GM18909 (cell line): ENCODE data around the gene RABEP2.
"Not testable (repeated sequence)": the region's sequence is repeated elsewhere in the genome, so short reads cannot be mapped to it uniquely, and the experiment has no call there.

ENCODE experiments used
- ATAC-seq: cut with Tn5 transposase; IDR thresholded peaks from one replicate; pipeline ENCODE4 v1.9.1; 2021; ENCODE audit warnings: mild to moderate bottlenecking; ENCODE audit not compliant: unreplicated experiment, poor library complexity

RABEP2 gene, protein sequence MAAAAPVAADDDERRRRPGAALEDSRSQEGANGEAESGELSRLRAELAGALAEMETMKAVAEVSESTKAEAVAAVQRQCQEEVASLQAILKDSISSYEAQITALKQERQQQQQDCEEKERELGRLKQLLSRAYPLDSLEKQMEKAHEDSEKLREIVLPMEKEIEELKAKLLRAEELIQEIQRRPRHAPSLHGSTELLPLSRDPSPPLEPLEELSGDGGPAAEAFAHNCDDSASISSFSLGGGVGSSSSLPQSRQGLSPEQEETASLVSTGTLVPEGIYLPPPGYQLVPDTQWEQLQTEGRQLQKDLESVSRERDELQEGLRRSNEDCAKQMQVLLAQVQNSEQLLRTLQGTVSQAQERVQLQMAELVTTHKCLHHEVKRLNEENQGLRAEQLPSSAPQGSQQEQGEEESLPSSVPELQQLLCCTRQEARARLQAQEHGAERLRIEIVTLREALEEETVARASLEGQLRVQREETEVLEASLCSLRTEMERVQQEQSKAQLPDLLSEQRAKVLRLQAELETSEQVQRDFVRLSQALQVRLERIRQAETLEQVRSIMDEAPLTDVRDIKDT

DNA sequence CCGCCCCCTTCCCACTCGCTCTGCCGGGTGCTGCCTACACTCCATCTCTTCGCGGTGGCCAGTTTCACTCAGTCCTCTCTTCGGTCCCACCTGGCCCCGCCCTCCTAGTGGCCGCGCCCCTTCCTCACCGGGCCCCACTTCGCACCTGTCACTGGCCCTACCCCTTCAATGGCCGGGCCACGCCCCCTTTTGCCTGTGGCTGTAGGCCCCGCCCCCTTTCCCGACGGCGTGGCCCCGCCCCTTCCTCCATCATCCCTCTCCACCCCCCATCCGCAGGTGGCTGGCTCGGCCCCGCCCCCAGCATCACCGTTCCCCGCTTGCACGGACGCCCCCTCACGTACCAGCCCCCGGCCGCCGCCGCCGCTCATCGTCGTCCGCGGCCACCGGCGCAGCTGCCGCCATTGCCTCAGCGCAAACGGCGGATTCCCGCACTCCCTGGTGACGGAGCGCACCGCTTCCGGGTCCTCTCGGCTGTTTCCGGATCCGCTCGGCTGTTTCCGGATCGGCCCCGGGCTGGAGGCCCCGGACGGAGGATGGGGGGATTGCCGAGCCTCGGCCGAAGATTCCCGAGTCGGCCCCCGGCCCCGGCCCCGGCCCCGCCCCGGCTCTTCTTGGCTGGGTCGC is at the start of gene RABEP2:
Gene RABEP2 (minus strand): TSS at position 477 of the 624 bp plus-strand sequence. CDS start 75 bp downstream, at position 402.
- peak; percentile 64 for ATAC-seq

DNA sequence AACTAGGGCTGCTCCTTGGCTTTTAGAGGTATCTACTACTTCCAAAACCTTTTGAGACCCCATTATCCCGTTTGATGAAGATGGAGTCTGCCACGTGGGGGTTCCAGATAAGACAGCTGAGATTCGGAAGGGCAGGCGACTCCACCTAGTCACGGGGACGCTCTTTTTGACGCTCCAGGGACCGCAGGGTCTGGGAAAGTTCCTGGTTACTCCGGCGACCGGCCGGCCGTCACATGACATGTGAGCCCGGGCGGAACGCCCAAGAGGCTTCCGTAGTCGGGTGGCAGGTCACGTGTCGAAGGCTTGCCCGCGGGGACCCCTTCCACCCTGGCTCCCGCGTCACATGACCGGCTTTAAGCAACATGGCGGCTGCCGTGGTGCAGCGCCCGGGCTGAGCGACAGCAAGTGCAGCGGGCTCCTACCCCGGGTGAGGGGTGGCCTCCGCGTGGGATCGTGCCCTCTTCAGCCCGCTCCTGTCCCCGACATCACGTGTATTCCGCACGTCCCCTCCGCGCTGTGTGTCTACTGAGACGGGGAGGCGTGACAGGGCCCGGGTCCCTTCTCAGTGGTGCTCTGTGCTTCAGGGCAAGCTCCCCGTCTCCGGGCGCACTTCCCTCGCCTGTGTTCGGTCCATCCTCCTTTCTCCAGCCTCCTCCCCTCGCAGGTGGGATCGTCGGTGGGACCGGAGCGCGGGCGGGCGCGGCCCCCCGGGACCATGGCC is 49.6 kb upstream of the RABEP2 start, which contains the start of gene SPNS1:
Gene SPNS1 (plus strand): TSS at position 342 of the 721 bp plus-strand sequence. CDS start 374 bp downstream, at position 716.
- peak; percentile 91 for ATAC-seq

DNA sequence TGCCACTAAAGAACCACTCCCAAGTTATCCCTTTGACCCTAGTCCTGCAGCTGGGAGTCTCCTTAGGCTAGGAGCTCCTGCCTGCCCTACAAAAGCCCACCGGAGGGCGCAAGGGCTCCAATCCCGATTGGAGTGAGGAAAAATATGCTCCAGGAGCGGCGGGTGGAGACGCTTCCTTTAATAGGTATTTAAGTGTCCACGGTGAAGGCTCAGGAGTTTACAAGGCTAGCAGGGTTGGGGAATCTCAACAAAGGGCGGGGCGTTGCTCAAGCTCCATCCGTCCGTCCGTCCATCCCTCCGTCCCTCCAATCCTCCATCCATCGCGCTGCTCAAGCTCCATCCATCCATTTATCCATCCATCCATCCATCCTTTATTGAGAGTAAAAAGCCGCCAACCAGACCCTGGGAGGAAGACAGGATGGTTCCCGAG is 49.0 kb upstream of the RABEP2 start:
- ATAC-seq = peak; percentile 17

DNA sequence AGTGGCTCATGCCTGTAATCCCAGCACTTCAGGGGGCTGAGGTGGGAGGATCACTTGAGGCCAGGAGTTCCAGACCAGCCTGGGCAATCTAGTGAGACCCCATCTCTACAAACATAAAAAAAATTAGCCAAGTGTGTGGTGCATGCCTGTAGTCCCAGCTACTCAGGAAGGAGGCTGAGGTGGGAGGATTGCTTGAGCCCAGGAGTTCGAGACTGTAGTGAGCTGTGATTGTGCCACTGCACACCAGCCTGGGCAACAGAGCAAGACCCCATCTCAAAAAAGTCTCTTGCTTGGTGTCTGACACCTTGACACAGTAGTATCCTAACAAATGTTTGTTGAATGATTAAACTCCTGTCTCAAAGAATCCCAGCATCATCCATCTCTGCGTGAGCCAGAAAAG is 44.7 kb upstream of the RABEP2 start:
- not testable (repeated sequence) for ATAC-seq

DNA sequence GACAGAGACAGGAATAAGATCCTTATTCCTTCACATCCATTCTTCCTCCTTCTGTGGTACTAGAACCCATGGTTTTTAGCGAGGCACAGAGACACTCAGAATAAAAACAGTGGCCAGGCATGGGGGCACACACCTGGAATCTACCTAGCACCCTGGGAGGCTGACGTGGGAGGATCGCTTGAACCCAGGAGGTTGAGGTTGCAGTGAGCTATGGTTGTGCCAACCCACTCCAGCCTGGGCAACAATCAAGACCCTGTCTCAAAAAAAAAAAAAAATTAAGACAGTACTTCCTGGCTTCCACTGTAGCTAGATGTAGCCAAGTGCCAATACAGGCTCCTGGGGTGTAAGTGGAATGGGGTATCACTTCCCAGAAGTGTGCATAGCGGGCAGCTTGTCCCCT is 42.1 kb upstream of the RABEP2 start:
- ATAC-seq = no peak

DNA sequence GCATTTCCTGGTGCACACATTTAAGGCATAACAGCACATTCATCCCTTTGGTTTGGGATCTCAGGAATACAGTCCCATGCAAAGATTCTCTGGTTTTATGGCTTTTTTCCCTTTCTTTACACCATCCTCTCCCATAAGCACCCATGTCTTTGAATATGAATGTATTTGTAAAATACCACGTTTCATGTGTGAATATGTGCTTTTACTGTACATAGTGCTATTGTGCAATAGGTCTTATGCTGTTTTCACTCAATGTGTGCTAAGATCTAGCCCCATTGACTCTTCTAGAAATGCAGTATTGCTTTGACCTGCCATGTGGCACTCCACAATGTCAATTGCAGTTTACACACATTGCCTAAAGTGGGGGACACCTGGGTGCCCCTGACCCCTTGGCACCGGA is 39.5 kb upstream of the RABEP2 start:
- no peak for ATAC-seq

DNA sequence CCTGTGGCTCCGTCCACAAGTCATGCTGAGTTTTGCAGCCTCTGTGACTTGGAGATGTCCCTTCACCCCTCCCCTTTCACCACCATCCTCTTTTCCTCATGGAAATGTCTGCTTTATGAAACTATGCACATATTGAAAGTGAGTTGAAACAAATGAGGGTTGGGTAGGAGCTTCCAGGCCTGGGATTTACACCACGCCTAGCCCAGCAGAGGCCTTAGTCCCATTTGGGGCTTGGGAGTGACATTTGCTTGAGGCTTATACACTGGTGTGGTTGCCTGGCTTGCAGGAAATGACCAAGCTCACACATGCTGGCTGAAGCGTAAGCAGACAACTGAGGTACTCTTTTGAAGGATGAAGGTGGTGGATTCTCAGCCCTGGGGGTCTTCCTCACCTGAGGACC is 39.0 kb upstream of the RABEP2 start:
- ATAC-seq = no peak

DNA sequence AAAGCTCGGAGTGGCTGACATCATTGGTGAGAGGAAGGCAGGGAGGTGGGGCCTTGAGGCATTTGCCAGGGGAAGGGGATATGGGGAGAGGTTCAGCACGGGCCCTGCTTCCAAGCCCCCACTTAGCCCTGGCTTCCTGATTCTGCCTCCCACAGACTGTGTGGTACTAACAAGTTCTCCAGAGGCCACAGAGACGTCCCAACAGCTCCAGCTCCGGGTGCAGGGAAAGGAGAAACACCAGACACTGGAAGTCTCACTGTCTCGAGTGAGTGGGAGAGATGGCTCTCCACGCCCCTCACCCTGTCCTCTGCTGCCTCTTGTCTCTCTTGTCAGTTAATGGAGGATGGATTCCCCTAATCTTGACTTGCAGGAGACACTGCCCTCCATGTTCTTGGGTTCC is 33.8 kb upstream of the RABEP2 start:
- no peak for ATAC-seq

DNA sequence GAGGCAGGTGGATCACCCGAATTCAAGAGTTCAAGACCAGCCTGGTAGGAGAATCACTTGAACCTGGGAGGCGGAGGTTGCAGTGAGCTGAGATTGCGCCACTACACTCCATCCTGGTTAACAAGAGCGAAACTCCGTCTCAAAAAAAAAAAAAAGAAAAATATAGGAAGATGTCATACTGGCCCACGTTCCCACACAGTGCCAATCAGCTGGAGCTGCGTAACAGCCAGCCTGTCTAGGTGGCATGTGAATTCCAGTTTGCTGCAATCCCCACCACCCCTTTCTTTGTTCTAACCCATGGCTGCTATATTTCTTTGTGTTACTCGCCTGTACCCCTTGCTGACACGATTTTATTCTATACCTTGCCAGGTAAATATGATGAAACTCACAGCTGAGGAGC is 33.2 kb upstream of the RABEP2 start:
- ATAC-seq = no peak

DNA sequence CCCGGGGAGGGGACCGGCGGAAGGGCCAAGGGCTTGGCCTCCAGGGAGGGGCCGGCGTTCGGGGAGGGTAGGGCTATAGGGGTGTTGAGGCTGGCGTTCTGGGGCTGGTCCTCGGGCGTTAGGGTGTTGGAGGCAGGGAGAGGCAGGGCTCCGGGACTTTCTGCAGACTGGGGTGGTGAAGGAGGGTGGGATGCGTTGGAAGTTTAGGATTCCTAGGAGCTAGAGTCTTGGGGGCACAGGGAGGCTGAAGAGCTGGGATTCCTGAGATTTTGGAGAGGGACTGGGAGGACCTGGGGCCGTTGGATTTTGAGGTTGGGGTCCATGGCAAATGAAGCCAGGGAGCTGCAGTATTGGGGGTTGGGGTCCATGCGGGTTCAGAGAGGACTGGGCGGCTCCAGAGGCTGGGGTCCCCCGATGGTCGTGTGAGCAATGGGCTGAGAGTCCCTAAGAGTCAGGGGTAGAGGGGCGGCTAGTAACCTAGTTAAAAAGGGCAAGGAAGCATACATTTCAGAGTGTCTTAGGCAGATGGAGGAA is 26.4 kb upstream of the RABEP2 start:
- ATAC-seq = no peak

DNA sequence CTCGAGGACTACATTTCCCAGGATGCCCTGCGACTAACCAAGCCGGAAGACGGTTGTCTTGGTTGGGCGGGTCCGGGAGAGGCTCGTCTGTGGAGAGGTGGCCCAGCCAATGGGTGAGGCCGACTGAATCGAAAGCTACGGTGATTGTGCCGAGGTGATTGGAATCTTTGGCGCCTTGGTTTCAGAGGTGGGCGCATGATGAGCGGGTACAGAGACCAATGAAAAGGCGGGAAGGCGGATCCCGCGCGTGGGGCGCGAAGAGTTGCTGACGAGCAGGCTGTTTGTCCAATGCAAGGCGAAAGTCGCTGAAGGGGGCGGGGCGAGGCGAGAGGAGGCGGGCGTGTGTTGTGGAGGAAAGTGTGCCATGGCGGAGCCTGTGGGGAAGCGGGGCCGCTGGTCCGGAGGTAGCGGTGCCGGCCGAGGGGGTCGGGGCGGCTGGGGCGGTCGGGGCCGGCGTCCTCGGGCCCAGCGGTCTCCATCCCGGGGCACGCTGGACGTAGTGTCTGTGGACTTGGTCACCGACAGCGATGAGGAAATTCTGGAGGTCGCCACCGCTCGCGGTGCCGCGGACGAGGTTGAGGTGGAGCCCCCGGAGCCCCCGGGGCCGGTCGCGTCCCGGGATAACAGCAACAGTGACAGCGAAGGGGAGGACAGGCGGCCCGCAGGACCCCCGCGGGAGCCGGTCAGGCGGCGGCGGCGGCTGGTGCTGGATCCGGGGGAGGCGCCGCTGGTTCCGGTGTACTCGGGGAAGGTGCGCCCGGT is 25.8 kb upstream of the RABEP2 start, which contains the start of gene NFATC2IP:
Gene NFATC2IP (plus strand): TSS at position 290 of the 762 bp plus-strand sequence. CDS start 75 bp downstream, at position 365.
- peak; percentile 95 for ATAC-seq

DNA sequence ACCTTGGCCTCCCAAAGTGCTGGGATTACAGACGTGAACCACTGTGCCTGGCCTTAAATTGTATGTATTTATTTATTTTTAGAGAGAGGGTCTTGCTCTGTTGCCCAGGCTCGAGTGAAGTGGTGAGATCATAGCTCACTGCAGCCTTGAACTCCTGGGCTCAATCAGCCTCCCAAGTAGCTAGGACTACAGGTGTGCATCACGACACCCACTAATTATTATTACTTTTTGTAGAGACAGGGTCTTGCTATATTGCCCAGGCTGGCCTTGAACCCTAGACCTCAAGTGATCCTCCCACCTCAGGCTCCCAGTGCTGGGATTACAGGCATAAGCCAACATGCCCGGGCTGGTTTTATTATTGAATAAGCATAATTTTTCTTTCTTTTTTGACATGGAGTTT is 21.6 kb upstream of the RABEP2 start:
- ATAC-seq = no peak

DNA sequence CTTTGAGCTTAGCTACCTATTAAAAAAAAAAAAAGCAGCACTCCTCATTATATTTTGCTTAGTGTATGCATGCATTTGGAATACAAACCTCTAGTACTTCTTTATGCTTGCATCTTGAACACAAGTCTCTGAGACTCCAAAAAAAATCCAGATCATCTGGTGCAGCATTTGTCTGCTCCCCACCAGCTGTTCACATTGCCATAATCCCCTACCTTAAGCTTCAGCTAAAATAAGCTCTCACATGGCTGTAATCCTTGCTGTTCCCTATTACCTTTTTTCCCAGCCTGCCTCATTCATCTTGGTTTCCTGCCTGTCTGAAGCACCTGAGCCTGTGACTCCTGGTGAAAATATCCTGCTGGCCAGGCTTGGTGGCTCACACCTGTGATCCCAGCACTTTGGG is 18.2 kb upstream of the RABEP2 start:
- no peak for ATAC-seq

DNA sequence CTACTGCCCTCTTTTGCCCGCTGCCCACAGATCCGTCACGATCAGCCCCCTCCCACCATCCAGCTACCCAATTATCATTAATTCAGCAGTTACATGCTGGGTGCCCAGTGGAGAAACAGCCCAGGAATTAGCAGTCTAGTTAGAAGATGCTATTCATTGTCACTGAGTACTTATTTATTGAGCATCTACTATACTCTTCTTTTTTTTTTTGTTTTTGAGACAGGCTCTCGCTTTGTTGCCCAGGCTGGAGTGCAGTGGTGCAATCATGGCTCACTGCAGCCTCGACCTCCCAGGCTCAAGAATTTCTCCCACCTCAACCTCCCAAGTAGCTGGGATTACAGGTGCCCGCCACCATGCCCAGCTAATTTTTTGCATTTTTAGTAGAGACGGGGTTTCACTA is 14.8 kb upstream of the RABEP2 start:
- ATAC-seq = not testable (repeated sequence)

DNA sequence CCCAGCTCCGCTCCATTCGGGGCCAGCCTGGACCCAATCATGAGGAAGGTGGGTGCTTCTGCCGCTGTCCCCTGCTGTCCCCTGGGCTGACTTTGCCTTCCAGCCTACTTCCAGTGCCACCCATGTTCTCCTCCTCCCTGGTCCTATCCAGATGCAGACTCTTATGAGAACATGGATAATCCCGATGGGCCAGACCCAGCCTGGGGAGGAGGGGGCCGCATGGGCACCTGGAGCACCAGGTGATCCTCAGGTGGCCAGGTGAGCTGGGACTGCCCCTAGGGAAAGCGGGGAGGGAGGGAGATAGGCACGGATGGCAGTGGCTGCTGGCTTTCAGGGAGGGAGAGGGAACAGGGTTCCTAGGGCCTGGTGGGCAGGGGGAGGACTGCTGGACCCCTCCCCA is 13.7 kb upstream of the RABEP2 start:
- ATAC-seq = no peak

DNA sequence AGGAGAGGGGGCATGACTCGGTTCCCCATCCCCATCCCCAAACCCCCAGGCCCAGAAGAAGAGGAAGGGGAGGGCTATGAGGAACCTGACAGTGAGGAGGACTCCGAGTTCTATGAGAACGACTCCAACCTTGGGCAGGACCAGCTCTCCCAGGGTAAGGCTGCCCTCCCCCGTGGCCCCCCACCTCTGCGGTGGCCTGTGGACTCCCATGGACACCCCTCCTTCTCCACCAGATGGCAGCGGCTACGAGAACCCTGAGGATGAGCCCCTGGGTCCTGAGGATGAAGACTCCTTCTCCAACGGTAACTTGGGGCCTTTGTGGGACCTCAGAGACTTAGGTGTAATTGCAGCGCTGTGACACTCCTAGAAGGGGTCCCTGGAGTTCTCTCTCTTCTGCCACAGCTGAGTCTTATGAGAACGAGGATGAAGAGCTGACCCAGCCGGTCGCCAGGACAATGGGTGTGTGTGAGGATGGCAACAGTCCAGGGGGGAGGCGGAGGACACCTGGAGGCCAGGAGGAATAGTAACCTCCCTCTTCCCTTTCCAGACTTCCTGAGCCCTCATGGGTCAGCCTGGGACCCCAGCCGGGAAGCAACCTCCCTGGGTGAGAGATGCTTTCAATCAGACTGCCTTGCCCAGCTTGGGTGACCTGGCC is 12.3 kb upstream of the RABEP2 start:
- ATAC-seq = no peak

DNA sequence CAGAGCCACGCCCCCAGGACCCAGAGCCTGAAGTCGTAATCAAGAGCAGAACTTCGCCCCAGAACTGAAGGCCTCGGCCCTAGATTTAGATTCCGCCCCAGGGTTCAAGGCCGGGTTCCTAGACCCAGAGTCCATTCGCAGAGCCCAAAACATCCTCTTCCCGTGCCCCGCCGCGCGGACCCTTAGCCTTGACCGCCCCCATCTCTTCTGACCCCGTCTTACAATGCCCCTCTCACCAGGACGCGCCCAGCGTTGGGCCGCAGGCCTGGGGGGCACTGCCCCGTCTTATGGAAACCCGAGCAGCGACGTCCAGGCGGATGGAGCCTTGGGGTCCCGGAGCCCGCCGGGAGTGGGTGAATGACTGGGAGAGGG is 11.7 kb upstream of the RABEP2 start:
- ATAC-seq = no peak

DNA sequence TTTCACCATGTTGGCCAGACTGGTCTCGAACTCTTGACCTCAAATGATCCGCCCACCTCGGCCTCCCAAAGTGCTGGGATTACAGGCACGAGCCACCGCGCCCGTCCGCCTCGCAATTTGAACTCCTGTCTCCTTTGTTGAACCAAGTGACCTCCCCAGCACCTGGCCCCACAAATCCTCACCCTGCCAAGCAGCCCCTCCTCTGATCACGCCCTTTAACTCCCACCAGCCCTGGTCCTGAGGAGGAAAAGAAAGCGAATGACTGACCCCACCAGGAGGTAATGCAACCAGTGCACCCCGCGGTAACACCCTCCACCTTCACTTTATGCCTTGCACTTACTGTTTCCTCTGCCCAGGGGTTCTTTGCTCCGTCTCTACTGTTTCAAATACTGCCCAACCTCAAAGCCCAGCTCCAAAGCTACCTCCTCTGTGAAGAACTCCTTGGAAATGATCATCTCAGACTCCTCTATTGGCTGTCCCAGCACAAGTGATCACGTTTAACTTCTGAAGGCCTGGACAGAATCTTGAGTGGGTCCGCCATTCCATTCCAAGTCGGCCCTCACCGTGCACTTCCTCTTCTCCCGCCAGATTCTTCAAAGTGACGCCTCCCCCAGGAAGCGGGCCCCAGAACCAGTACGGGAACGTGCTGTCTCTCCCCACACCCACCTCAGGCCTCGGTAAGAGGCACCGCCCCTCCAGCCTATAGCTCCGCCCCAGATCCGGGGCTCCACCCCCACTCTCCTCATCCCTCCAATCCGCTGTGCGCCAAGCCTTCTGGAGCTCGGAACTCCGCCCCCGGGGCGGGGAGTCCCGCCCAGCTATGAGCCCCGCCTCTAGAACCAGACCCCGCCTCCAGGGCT is 11.1 kb upstream of the RABEP2 start:
- peak; percentile 63 for ATAC-seq
